Karpas-422 (cell line): ENCODE results near the gene AKTIP. TPM values are rescaled to one million over a fixed set of nuclear protein-coding genes. Genes with fewer than 3 reads are reported as not detected.
A peak's percentile ranks its signal among the peaks of the same experiment; 100 is the strongest.
"Not testable (repeated sequence)": the region's sequence is repeated elsewhere in the genome, so short reads cannot be mapped to it uniquely, and the experiment has no call there.

ENCODE experiments used
- DNase-seq: peaks from one replicate; pipeline ENCODE4 v3.0.0-alpha.2; 2015
- H2AFZ ChIP-seq: fragments of 200-600 bp; sonication (generic); 2 replicates; pipeline ENCODE4 v1.6.1; 2014; ENCODE audit warnings: antibody characterized with exemption, low read length, mixed read lengths
- H3K27ac ChIP-seq: fragments of 200-600 bp; sonication (generic); 2 replicates; pipeline ENCODE4 v1.5.1; 2014; ENCODE audit warnings: mild to moderate bottlenecking, low read length, moderate library complexity
- H3K27me3 ChIP-seq: fragments of 200-600 bp; sonication (generic); 2 replicates; pipeline ENCODE4 v1.6.1; 2014; ENCODE audit warnings: low read length, mixed read lengths
- H3K36me3 ChIP-seq: fragments of 200-600 bp; sonication (generic); 2 replicates; pipeline ENCODE4 v1.6.1; 2014; ENCODE audit warnings: low read length, mixed read lengths; ENCODE audit not compliant: insufficient read depth
- H3K4me1 ChIP-seq: fragments of 200-600 bp; sonication (generic); 2 replicates; pipeline ENCODE4 v1.6.1; 2014; ENCODE audit warnings: mild to moderate bottlenecking, low read length, mixed read lengths
- H3K4me2 ChIP-seq: fragments of 200-600 bp; sonication (generic); 2 replicates; pipeline ENCODE4 v1.6.1; 2014; ENCODE audit warnings: low read length, low read depth, mild to moderate bottlenecking; ENCODE audit not compliant: poor library complexity, severe bottlenecking
- H3K4me3 ChIP-seq: fragments of 200-600 bp; sonication (generic); 2 replicates; pipeline ENCODE4 v1.5.1; 2014; ENCODE audit warnings: mild to moderate bottlenecking, antibody characterized with exemption, low read length, mixed read lengths
- H3K79me2 ChIP-seq: fragments of 200-600 bp; sonication (generic); 2 replicates; pipeline ENCODE4 v1.6.1; 2014; ENCODE audit warnings: mild to moderate bottlenecking, low read length, mixed read lengths
- H3K9ac ChIP-seq: fragments of 200-600 bp; sonication (generic); 2 replicates; pipeline ENCODE4 v1.6.0; 2014; ENCODE audit warnings: low read length
- H3K9me2 ChIP-seq: fragments of 200-600 bp; sonication (generic), shearing (Covaris generic); replicated peaks from 2 replicates; pipeline ENCODE4 v1.6.0; 2014; ENCODE audit warnings: mild to moderate bottlenecking, low read length, moderate library complexity; ENCODE audit not compliant: insufficient read depth
- H3K9me3 ChIP-seq: fragments of 300-700, 200-600 bp; sonication (generic); 2 replicates; pipeline ENCODE4 v1.6.1; 2014; ENCODE audit warnings: low read length, mixed read lengths
- H4K20me1 ChIP-seq: fragments of 200-600 bp; sonication (generic); 2 replicates; pipeline ENCODE4 v1.6.1; 2014; ENCODE audit warnings: mild to moderate bottlenecking, antibody characterized with exemption, low read length, low read depth; ENCODE audit not compliant: insufficient read depth
- total RNA-seq: library from RNA; depleted of rRNA; stranded (reverse); fragments of >200 nt; shearing (Covaris generic); gene quantifications from 2 replicates; pipeline ENCODE4 v1.2.3, GENCODE V29; 2014; ENCODE audit warnings: low replicate concordance; rRNA removed

The AKTIP gene
- total RNA-seq: 9.0 and 15.8 TPM in 2 replicates

DNA sequence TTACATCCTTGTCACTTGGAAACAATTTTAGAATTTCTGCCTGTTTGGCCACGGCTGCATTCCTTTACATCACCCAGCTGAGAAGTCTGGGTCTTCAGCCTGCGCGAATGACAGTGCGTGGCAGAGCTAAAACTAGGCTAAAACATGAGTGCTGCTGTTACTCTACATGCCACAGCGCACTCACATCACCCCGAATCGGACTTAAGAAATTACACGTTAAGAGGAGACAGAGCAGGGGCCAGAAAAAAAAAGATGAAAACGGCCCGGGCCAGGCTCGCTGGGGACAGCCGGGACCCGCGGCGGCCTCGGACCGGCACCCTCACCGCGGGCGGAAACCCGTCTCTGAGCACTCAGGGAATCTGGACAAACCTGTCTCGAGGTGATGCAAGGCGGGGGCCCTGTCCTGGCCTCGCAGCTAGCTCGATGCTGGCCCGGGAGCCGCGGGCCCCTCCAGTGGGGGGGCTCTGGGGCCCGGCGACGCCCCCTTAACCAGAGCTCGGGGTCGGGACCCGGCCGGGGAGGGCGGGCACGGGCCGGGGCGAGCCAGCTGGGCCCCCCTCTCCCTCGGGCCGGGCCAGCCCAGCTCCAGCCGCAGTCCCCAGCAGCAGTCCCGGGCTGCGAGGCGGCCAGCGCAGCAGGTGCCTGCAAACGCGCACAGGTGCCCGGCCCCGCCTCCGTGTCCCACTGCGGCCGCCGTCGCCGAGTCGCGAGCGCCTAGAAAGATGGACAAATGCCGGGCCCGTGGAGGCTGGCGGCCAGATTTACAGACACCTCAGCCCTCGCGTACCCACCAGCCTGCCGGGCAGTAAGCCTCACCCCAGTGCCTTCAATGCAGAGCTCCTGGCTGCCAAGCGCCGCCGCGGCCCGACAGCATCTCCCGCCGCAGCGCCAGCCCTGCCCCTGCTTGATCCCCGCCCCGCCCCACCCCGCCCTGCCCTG is at the start of gene AKTIP:
Gene AKTIP, minus strand, starts transcription at position 879 of the 939 bp plus-strand sequence. CDS start 2,950 bp downstream, outside the sequence.
- Histone ChIP-seq H3K9ac (peak within 1 kb of the TSS; percentile 93), H3K27ac (peak within 1 kb of the TSS; percentile 56), H3K4me2 (peak within 1 kb of the TSS; percentile 93), H3K27me3 (no peaks in the 10 kb centered on the region), H3K36me3 (no peaks in the 10 kb centered on the region; the same call in 1 of the 2 replicates), H3K79me2 (no peaks in the 10 kb centered on the region), H3K9me2 (no peaks in the 10 kb centered on the region), H2AFZ (peak within 1 kb of the TSS; percentile 73; the same call in 1 of the 2 replicates), H4K20me1 (no peaks in the 10 kb centered on the region; the same call in 1 of the 2 replicates), H3K4me1 (peaks cover 24% of the 10 kb centered on the region), H3K4me3 (peak within 1 kb of the TSS; percentile 85), H3K9me3 (no peaks in the 10 kb centered on the region)
- DNase-seq: peak; percentile 56

- no peaks in the 10 kb centered on the region for H3K9me2 ChIP-seq
- peak overlapping the region; percentile 68 for H2AFZ ChIP-seq
- no peaks in the 10 kb centered on the region for H3K27me3 ChIP-seq
- peak; percentile 95 for DNase-seq
- no peak overlapping the region for H3K4me3 ChIP-seq
- no peaks in the 10 kb centered on the region for H4K20me1 ChIP-seq
- no peaks in the 10 kb centered on the region for H3K79me2 ChIP-seq
- H3K27ac ChIP-seq: peak overlapping the region; percentile 53
- H3K36me3 ChIP-seq: no peaks in the 10 kb centered on the region
- H3K4me1 ChIP-seq: peaks cover 59% of the 10 kb centered on the region
- H3K9me3 ChIP-seq: no peaks in the 10 kb centered on the region
- peak overlapping the region; percentile 55 for H3K9ac ChIP-seq
- H3K4me2 ChIP-seq: peak overlapping the region; percentile 56
Measured at GRCh38 chr16:53549970-53550690, 47.1 kb upstream of the AKTIP start.

- H3K9ac ChIP-seq: no peak overlapping the region
- H4K20me1 ChIP-seq: no peaks in the 10 kb centered on the region
- DNase-seq: peak; percentile 60
- H3K4me2 ChIP-seq: no peak overlapping the region
- H3K9me2 ChIP-seq: no peaks in the 10 kb centered on the region
- H3K79me2 ChIP-seq: no peaks in the 10 kb centered on the region
- no peaks in the 10 kb centered on the region for H3K9me3 ChIP-seq
- H2AFZ ChIP-seq: no peak overlapping the region; the same call in 1 of the 2 replicates
- H3K4me3 ChIP-seq: no peak overlapping the region
- H3K36me3 ChIP-seq: no peaks in the 10 kb centered on the region
- peaks cover 36% of the 10 kb centered on the region for H3K4me1 ChIP-seq
- H3K27ac ChIP-seq: no peak overlapping the region
- no peaks in the 10 kb centered on the region for H3K27me3 ChIP-seq
Measured at GRCh38 chr16:53546988-53547391, 44.0 kb upstream of the AKTIP start.

- no peak overlapping the region for H3K9ac ChIP-seq
- no peaks in the 10 kb centered on the region for H3K27me3 ChIP-seq
- H3K36me3 ChIP-seq: no peaks in the 10 kb centered on the region
- H3K27ac ChIP-seq: no peak overlapping the region
- H4K20me1 ChIP-seq: no peaks in the 10 kb centered on the region
- H3K4me3 ChIP-seq: no peak overlapping the region
- H3K9me2 ChIP-seq: no peaks in the 10 kb centered on the region
- H3K79me2 ChIP-seq: no peaks in the 10 kb centered on the region
- peaks cover 29% of the 10 kb centered on the region for H3K4me1 ChIP-seq
- no peak overlapping the region for H3K4me2 ChIP-seq
- no peak for DNase-seq
- H2AFZ ChIP-seq: peak overlapping the region; percentile 74; the same call in 1 of the 2 replicates
- no peaks in the 10 kb centered on the region for H3K9me3 ChIP-seq
Measured at GRCh38 chr16:53545433-53545832, 42.4 kb upstream of the AKTIP start.

DNA sequence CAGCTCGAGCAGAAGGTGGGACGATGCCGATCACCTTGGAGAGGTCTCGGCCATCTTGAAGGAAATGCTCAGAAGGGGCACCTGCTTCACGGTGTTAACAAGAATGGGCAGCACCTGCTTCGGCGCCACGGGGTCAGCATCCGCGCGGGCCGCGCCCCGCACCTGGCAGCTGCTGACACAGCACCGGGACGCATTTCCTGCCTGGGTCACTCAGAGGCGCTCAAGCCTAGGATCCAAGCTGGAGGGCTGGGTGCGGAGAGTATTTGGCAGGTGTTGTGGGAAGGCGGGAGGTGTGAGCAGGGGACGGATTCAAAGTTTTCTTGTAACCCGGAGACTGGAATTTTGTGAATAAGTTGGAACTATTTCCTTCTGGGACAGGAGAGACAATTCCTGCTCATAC is 39.3 kb upstream of the AKTIP start:
- Histone ChIP-seq H3K9me2 (no peaks in the 10 kb centered on the region), H3K4me2 (no peak overlapping the region), H3K4me1 (peaks cover 13% of the 10 kb centered on the region), H3K79me2 (no peaks in the 10 kb centered on the region), H3K27me3 (no peaks in the 10 kb centered on the region), H3K9me3 (no peaks in the 10 kb centered on the region), H2AFZ (no peak overlapping the region), H3K4me3 (no peak overlapping the region), H4K20me1 (no peaks in the 10 kb centered on the region), H3K36me3 (no peaks in the 10 kb centered on the region), H3K9ac (no peak overlapping the region), H3K27ac (no peak overlapping the region)
- DNase-seq: no peak

- H3K9me3 ChIP-seq: no peaks in the 10 kb centered on the region
- peaks cover 3% of the 10 kb centered on the region; the same call in 1 of the 2 replicates for H3K4me1 ChIP-seq
- H2AFZ ChIP-seq: no peak overlapping the region
- DNase-seq: no peak
- H3K36me3 ChIP-seq: no peaks in the 10 kb centered on the region
- no peak overlapping the region for H3K9ac ChIP-seq
- H3K4me3 ChIP-seq: no peak overlapping the region
- H3K79me2 ChIP-seq: no peaks in the 10 kb centered on the region
- no peaks in the 10 kb centered on the region for H3K9me2 ChIP-seq
- H3K27ac ChIP-seq: no peak overlapping the region
- no peaks in the 10 kb centered on the region for H3K27me3 ChIP-seq
- H4K20me1 ChIP-seq: no peaks in the 10 kb centered on the region
- H3K4me2 ChIP-seq: no peak overlapping the region
Measured at GRCh38 chr16:53541326-53541725, 38.3 kb upstream of the AKTIP start.

DNA sequence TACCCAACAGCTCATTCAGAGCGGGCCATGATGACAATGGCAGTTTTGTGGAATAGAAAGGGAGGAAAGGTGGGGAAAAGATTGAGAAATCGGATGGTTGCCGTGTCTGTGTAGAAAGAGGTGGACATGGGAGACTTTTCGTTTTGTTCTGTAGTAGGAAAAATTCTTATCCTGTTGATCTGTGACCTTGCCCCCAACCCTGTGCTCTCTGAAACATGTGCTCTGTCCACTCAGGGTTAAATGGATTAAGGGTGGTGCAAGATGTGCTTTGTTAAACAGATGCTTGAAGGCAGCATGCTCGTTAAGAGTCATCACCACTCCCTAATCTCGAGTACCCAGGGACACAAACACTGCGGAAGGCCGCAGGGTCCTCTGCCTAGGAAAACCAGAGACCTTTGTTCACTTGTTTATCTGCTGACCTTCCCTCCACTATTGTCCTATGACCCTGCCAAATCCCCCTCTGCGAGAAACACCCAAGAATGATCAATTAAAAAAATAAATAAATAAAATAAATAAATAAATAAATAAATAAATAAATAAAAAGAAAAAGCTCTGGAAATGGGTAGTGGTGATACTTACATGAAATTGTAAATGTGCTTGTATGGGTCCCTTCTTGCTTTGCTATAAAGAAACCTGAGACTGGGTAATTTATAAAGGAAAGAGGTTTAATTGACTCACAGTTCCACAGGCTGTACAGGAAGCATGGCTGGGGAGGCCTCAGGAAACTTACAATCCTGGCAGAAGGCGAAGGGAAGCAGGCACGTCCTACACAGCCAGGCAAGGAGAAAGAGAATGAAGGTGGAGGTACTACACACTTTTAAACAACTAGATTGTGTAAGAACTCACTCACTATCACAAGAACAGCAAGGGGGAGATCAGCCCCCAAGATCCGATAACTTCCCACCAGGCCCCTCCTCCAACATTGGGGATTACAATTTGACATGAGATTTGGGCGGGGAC is 37.0 kb upstream of the AKTIP start:
- H3K9ac ChIP-seq, H3K79me2 ChIP-seq, H3K36me3 ChIP-seq, H3K9me2 ChIP-seq, H3K4me1 ChIP-seq, H3K27me3 ChIP-seq, H4K20me1 ChIP-seq, H3K4me3 ChIP-seq, H3K9me3 ChIP-seq, H3K27ac ChIP-seq, H2AFZ ChIP-seq, DNase-seq, H3K4me2 ChIP-seq: not testable (repeated sequence)
